ENCODE results near the gene ATG7.

The ATG7 gene

DNA sequence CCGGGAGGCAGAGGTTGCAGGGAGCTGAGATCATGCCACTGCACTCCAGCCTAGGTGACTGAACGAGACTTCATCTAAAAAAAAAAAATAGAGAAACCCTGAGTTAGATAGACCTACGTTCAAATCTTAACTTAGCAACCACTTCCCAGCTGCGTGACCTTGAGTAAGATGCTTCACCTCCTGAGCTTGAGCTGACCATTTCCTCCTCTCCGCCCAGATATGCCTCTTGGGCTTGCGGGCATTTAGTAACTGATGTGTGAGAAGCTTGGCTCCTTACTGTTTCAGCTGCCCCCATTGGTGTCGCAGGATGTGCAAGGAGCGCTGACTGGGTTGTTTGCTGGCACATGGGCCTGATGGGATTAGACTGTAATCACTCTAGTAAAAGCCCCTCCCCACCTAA, 26.9 kb upstream of the ATG7 start:
- TF ChIP-seq, protein P1, sequence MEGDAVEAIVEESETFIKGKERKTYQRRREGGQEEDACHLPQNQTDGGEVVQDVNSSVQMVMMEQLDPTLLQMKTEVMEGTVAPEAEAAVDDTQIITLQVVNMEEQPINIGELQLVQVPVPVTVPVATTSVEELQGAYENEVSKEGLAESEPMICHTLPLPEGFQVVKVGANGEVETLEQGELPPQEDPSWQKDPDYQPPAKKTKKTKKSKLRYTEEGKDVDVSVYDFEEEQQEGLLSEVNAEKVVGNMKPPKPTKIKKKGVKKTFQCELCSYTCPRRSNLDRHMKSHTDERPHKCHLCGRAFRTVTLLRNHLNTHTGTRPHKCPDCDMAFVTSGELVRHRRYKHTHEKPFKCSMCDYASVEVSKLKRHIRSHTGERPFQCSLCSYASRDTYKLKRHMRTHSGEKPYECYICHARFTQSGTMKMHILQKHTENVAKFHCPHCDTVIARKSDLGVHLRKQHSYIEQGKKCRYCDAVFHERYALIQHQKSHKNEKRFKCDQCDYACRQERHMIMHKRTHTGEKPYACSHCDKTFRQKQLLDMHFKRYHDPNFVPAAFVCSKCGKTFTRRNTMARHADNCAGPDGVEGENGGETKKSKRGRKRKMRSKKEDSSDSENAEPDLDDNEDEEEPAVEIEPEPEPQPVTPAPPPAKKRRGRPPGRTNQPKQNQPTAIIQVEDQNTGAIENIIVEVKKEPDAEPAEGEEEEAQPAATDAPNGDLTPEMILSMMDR (IDR thresholded peaks at IDR 0.05; ENCODE audit: extremely low read depth, missing control alignments) = no peak

DNA sequence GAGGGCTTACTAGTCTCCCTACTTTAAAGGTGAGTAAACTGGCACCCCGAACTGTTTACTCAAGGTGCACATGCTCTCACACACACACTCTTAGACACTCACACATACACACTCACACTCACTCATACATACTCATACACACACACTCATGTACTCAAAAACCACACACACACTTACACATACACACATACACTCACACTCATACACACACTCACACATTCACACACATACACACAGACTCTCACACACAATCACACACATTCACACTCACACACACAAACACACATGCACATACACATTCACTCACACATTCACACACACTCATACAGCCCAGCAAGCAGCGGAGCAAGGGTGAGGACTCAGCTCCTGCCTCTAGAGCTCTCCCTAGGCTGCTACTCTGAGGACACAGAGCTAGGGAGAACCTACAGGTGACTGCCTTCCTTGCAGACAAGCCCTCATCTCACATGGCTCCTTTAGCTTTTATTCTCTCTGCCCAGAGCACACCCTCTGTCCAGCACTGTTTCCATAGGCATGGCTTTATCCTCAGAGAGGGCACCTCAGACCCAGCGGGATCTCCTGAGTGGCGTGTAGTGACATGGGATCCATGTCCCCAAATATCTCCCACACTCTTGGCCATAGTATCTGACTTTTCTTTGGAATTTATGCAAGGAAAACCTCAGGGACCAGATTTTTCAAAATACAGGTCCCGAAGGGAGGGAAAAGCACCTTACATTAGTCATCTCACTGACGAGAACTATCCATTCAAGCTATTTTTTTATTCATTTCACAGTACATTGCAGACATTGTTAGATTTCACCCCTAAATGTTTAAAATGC, 26.2 kb upstream of the ATG7 start:
- DNase-seq (ENCODE audit: low spot score) = no peak
- TF ChIP-seq, protein P1 (IDR thresholded peaks at IDR 0.05; ENCODE audit: extremely low read depth, missing control alignments) = no peak

More for the DNA sequence above, 26.9 kb upstream of the ATG7 start:
- DNase-seq (ENCODE audit: low spot score) = no peak

DNA sequence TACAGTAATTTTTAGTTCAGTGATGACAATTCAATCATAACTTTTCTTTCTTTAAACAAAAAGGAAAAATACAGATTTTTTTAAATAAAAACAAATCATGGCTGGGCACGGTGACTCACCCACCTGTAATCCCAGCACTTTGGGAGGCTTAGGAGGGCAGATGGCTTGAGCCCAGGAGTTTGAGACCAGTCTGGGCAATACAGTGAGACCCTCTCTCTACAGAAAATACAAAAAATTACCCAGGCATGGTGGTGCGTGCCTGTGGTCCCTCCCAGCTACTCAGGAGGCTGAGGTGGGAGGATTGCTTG, 25.6 kb upstream of the ATG7 start:
- TF ChIP-seq, protein P1 (IDR thresholded peaks at IDR 0.05; ENCODE audit: extremely low read depth, missing control alignments) = no peak
- no peak for DNase-seq (ENCODE audit: low spot score)

DNA sequence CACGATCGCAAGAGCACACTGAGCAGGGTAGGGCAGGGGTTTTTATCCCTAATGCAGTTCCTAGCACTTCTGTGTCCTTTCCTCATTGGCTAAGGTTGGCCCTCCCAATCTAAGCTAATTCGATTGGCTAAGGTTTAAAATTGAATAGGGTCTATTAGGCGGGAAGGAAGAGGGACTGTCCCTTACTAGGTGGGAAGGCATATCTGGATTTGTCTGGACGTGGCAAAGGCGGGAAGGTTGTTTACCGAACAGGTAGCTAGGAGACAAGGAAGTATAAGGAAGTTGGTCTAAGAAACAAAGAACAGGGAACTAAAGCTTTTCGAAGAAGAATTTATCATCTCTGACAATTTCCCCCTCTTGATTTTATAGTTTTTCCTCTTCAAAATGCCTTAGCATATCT, 24.8 kb upstream of the ATG7 start:
- TF ChIP-seq, protein P1 (IDR thresholded peaks at IDR 0.05; ENCODE audit: extremely low read depth, missing control alignments) = no peak
- DNase-seq (ENCODE audit: low spot score) = no peak

DNA sequence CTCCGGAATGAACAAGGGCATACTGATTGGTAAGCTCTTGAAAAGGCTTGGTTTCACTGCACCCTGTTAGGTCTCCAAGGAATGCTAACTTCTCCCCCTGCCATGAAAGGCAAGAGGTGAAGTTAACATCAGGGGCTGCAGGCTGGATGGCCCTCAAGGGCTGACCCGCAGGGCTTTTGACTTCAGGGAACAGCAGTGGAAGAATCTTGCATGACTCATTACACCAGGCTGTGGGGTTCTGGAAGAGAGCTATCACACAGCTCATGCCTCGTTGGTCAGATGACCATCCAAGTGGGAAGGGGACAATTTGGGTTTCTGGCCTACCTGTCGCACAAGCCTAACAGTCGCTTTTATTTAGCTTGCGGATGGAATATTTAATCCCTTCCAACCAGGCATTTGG, 23.6 kb upstream of the ATG7 start:
- TF ChIP-seq, protein P1 (IDR thresholded peaks at IDR 0.05; ENCODE audit: extremely low read depth, missing control alignments) = no peak
- no peak for DNase-seq (ENCODE audit: low spot score)

DNA sequence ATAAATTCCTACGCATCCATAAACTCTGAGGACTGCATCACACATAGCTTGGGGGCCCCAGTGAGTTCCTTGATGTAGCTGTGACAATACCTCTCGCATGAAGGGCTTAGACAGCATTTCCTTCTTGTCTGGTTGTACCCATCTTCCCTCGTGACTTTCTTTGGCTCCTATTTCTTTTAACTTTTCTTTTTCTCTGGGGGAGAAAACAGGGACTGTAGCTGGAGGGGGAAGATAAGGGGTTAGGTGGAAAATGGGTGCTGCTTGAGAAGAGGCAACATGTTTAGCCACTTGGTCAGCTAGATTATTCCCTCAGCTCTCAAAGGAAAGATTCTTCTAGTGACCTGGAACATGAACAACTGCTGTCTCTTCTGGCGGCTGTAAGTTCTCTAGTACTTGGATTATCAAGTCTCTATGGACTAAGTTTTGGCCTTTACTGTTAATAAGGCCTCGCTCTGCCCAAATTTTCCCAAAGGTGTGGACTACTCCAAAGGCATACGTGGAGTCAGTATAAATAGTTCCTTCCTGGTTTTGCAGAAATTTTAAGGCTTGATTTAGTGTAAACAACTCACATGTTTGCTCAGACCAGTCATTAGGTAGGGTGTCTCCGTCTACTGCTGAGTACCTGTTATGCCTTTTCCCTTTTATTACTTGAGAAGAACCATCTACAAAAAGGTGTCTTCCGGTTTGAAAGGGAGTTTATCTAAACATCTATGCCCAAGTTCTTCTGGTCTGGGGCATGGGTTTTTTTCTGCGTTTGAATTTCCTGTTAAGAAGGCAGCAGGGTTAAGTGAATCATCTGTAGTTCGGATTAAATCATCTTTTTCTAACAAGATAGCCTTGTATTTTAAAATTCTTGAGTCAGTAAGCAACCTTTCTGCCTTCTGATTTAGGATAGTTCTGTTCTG, 21.0 kb upstream of the ATG7 start:
- no peak for DNase-seq (ENCODE audit: low spot score)
- TF ChIP-seq, protein P1 (IDR thresholded peaks at IDR 0.05; ENCODE audit: extremely low read depth, missing control alignments) = no peak

DNA sequence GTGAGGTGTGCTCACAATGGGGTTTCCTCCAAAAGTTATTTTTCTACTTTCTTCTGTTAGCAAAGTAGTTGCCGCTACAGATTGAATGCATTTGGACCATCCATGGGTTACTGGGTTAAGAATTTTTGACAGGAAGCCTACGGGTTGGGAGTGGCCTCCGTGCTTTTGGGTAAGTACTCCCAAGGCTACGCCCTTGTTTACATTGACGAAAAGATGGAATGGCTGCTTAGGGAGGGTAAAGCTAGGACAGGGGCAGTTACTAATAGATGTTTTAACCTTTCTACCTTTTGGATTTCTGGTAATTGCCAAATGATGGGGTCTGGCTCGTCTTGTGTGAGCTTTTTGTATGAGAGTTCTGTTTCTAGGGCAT, 20.4 kb upstream of the ATG7 start:
- TF ChIP-seq, protein P1 (IDR thresholded peaks at IDR 0.05; ENCODE audit: extremely low read depth, missing control alignments) = no peak

More for the DNA sequence above, 20.4 kb upstream of the ATG7 start:
- DNase-seq (ENCODE audit: low spot score) = no peak
